ENCODE results near the gene ANOS1.
"Not testable (repeated sequence)": the region's sequence is repeated elsewhere in the genome, so short reads cannot be mapped to it uniquely, and the experiment has no call there.

ANOS1 gene

GRCh38 chrX:8629871-8630270 is 102.1 kb downstream of the ANOS1 start:
- DNase-seq (ENCODE audit: low read depth), result no peak

- no peak for DNase-seq (ENCODE audit: low read depth)
These were observed 104.1 kb downstream of the ANOS1 start for GRCh38 chrX:8627796-8628195.

- peak; percentile 18 for DNase-seq (ENCODE audit: low read depth)
These were observed 124.6 kb downstream of the ANOS1 start for GRCh38 chrX:8607326-8607725.

- no peak for DNase-seq (ENCODE audit: low read depth)
These were observed 127.8 kb downstream of the ANOS1 start for GRCh38 chrX:8604131-8604530.

GRCh38 chrX:8591501-8591900 is 140.4 kb downstream of the ANOS1 start:
- DNase-seq (ENCODE audit: low read depth), result no peak

- no peak for DNase-seq (ENCODE audit: low read depth)
These were observed 145.0 kb downstream of the ANOS1 start for GRCh38 chrX:8586953-8587352.

- no peak for DNase-seq (ENCODE audit: low read depth)
These were observed 152.3 kb downstream of the ANOS1 start for GRCh38 chrX:8579602-8580001.

- DNase-seq (ENCODE audit: low read depth), result no peak
These were observed 155.1 kb downstream of the ANOS1 start for GRCh38 chrX:8576821-8577220.

- DNase-seq (ENCODE audit: low read depth), result no peak
These were observed 166.2 kb downstream of the ANOS1 start for GRCh38 chrX:8565729-8566128.

- no peak for DNase-seq (ENCODE audit: low read depth)
These were observed 183.5 kb downstream of the ANOS1 start for GRCh38 chrX:8548446-8548845.

GRCh38 chrX:8546715-8547114 is 185.2 kb downstream of the ANOS1 start:
- DNase-seq (ENCODE audit: low read depth), result no peak

GRCh38 chrX:8520791-8521190 is 211.1 kb downstream of the ANOS1 start:
- DNase-seq (ENCODE audit: low read depth), result no peak

- DNase-seq (ENCODE audit: low read depth), result no peak
These were observed 211.8 kb downstream of the ANOS1 start for GRCh38 chrX:8520178-8520577.

- DNase-seq (ENCODE audit: low read depth), result no peak
These were observed 227.5 kb downstream of the ANOS1 start for GRCh38 chrX:8504451-8504850.

GRCh38 chrX:8502101-8502500 is 229.8 kb downstream of the ANOS1 start:
- DNase-seq (ENCODE audit: low read depth), result not testable (repeated sequence)

- DNase-seq (ENCODE audit: low read depth), result no peak
These were observed 231.7 kb downstream of the ANOS1 start for GRCh38 chrX:8500203-8500602.

- not testable (repeated sequence) for DNase-seq (ENCODE audit: low read depth)
These were observed 236.9 kb downstream of the ANOS1 start for GRCh38 chrX:8495036-8495435.

- no peak for DNase-seq (ENCODE audit: low read depth)
These were observed 247.5 kb downstream of the ANOS1 start for GRCh38 chrX:8484360-8484949.
